SK-N-SH (cell line): ENCODE measurements around the gene NF2. TPM values are rescaled to one million over a fixed set of nuclear protein-coding genes. Genes with fewer than 3 reads are reported as not detected.
A peak's percentile ranks its signal among the peaks of the same experiment; 100 is the strongest.

Source experiments
- CTCF ChIA-PET: fragments of 300-600, 350-600 bp; formaldehyde crosslinking; extraction: SDS; loops from one replicate; lab custom pipeline; 2021; lab: Yijun Ruan, JAX
- POLR2A ChIA-PET: fragments of 350-600 bp; sonication (Branson Sonifier 250); formaldehyde crosslinking; extraction: SDS; loops from one replicate; lab custom pipeline; 2020; ENCODE audit warnings: antibody characterized with exemption, inconsistent platforms; lab: Yijun Ruan, JAX
- DNase-seq: peaks from one replicate; pipeline ENCODE4 v3.0.0; 2012
- H2AFZ ChIP-seq: fragments of 200-600 bp; sonication (generic); 2 replicates; pipeline ENCODE4 v1.8.1; 2016; ENCODE audit warnings: antibody characterized with exemption, mild to moderate bottlenecking, low read depth
- H3F3A ChIP-seq: fragments of 200-600 bp; sonication (generic); replicated peaks from 2 replicates; pipeline ENCODE3; 2016; ENCODE audit warnings: antibody characterized with exemption, mild to moderate bottlenecking; ENCODE audit not compliant: insufficient read depth
- H3K27ac ChIP-seq, 2 experiments: fragments of 200-500 bp in 1 of 2; fragments of 200-600 bp in 1 of 2; sonication (Bioruptor generic) in 1 of 2; sonication (generic), shearing (Covaris generic) in 1 of 2; 2 replicates each; pipeline versions ENCODE4 v1.5.1 to v1.6.1; 2014 to 2016; ENCODE audit warnings: low read depth in 2 of 2, inconsistent platforms in 1 of 2, low read length in 1 of 2, mild to moderate bottlenecking in 1 of 2, mixed read lengths in 1 of 2
- H3K27me3 ChIP-seq: fragments of 200-600 bp; sonication (generic), shearing (Covaris generic); 2 replicates; pipeline ENCODE4 v1.6.1; 2016; ENCODE audit warnings: mixed run types; ENCODE audit not compliant: insufficient read depth
- H3K36me3 ChIP-seq, 2 experiments: fragments of 200-500 bp in 1 of 2; fragments of 200-600 bp in 1 of 2; sonication (Bioruptor generic) in 1 of 2; sonication (generic) in 1 of 2; replicated peaks in 1 of 2; 2 replicates each; pipeline versions ENCODE3 to v1.5.1; 2014 to 2016; ENCODE audit warnings: low read length in 1 of 2, mild to moderate bottlenecking in 1 of 2; ENCODE audit not compliant: insufficient read depth in 2 of 2, control insufficient read depth in 1 of 2
- H3K4me1 ChIP-seq, 2 experiments: fragments of 200-500 bp in 1 of 2; fragments of 200-600 bp in 1 of 2; sonication (Bioruptor generic) in 1 of 2; sonication (generic), shearing (Covaris generic) in 1 of 2; 2 replicates each; pipeline versions ENCODE4 v1.5.1 to v1.6.1; 2014 to 2016; ENCODE audit warnings: low read depth in 1 of 2, low read length in 1 of 2, mixed run types in 1 of 2; ENCODE audit not compliant: insufficient read depth in 2 of 2, control insufficient read depth in 1 of 2
- H3K4me2 ChIP-seq: fragments of 200-600 bp; sonication (generic), shearing (Covaris generic); 2 replicates; pipeline ENCODE4 v1.6.1; 2017; ENCODE audit warnings: mixed run types
- H3K4me3 ChIP-seq, 2 experiments: fragments of 200-500 bp in 1 of 2; fragments of 200-600 bp in 1 of 2; sonication (Bioruptor generic) in 1 of 2; sonication (generic), shearing (Covaris generic) in 1 of 2; 2 replicates each; pipeline versions ENCODE4 v1.5.1 to v1.8.1; 2014 to 2016; ENCODE audit warnings: low read depth in 2 of 2, inconsistent platforms in 1 of 2, low read length in 1 of 2, mild to moderate bottlenecking in 1 of 2, mixed read lengths in 1 of 2, moderate library complexity in 1 of 2
- H3K79me2 ChIP-seq: fragments of 200-600 bp; sonication (generic); 2 replicates; pipeline ENCODE4 v1.8.1; 2017; ENCODE audit warnings: mild to moderate bottlenecking; ENCODE audit not compliant: insufficient read depth
- H3K9ac ChIP-seq: fragments of 200-600 bp; sonication (generic); 2 replicates; pipeline ENCODE4 v1.6.1; 2017; ENCODE audit warnings: mixed run types
- H3K9me2 ChIP-seq: fragments of 200-600 bp; sonication (generic); 2 replicates; pipeline ENCODE4 v1.6.1; 2017; ENCODE audit warnings: mixed run types
- H3K9me3 ChIP-seq: fragments of 200-600 bp; sonication (generic); 2 replicates; pipeline ENCODE4 v1.6.1; 2017; ENCODE audit warnings: mixed run types, mild to moderate bottlenecking, moderate library complexity
- H4K20me1 ChIP-seq: fragments of 200-600 bp; sonication (generic); 2 replicates; pipeline ENCODE4 v1.6.1; 2017; ENCODE audit warnings: mild to moderate bottlenecking, mixed run types; ENCODE audit not compliant: insufficient read depth
- ELF1 ChIP-seq: IDR thresholded peaks from 2 replicates; pipeline ENCODE4 v1.4.0; 2012
- EZH2phosphoT487 ChIP-seq: fragments of 200-600 bp; sonication (generic); IDR thresholded peaks from 2 replicates; pipeline ENCODE4 v1.6.1; 2017; ENCODE audit warnings: low read depth, mixed run types, mild to moderate bottlenecking, antibody characterized with exemption, moderate library complexity, borderline replicate concordance
- FOXM1 ChIP-seq: IDR thresholded peaks from 2 replicates; pipeline ENCODE4 v1.4.0; 2012; ENCODE audit warnings: low read depth, mild to moderate bottlenecking
- IRF3 ChIP-seq: fragments of 150-350 bp; IDR thresholded peaks from 2 replicates; pipeline ENCODE4 v1.6.1; 2016; ENCODE audit warnings: mild to moderate bottlenecking, low read depth, low read length
- JUND ChIP-seq: IDR thresholded peaks from 2 replicates; pipeline ENCODE4 v1.4.0; 2012
- MEF2A ChIP-seq: IDR thresholded peaks from 2 replicates; pipeline ENCODE4 v1.4.0; 2012; ENCODE audit warnings: low read depth, borderline replicate concordance
- NRF1 ChIP-seq: IDR thresholded peaks from 2 replicates; pipeline ENCODE4 v1.6.1; 2012; ENCODE audit warnings: low read depth, mild to moderate bottlenecking, low read length
- POLR2AphosphoS5 ChIP-seq: IDR thresholded peaks from 2 replicates; pipeline ENCODE4 v1.6.1; 2012; ENCODE audit warnings: low read depth, low read length
- REST ChIP-seq: IDR thresholded peaks from 2 replicates; pipeline ENCODE4 v1.6.1; 2012; ENCODE audit warnings: mild to moderate bottlenecking, low read depth, low read length, moderate library complexity
- TAF1 ChIP-seq: IDR thresholded peaks from 2 replicates; pipeline ENCODE4 v1.6.1; 2012; ENCODE audit warnings: low read depth, mild to moderate bottlenecking, low read length, moderate library complexity, borderline replicate concordance
- TEAD4 ChIP-seq: IDR thresholded peaks from 2 replicates; pipeline ENCODE4 v1.4.0; 2012; ENCODE audit warnings: mild to moderate bottlenecking, borderline replicate concordance; ENCODE audit not compliant: insufficient read depth
- WGBS: methylation state at CpG from one replicate; pipeline ENCODE4 v1.1.6; 2017; ENCODE audit warnings: low lambda C conversion rate; 5-methylcytosine and 5-hydroxymethylcytosine counted together
- polyA plus RNA-seq, 3 experiments: library from polyadenylated mRNA; depleted of rRNA; stranded (reverse); fragments of >200 nt; gene quantifications; 2 replicates each; pipeline ENCODE4 v1.2.3, GENCODE V29; 2012

Gene NF2
- polyA plus RNA-seq, 1 of the 3 experiments (the other 2 are of a cell fraction), result 44.1 TPM

GRCh38 chr22:29605527-29605850, 2.1 kb downstream of the NF2 start (continued):
- TF ChIP-seq REST, result no peak
- no peak for TF ChIP-seq MEF2A
- no peak for TF ChIP-seq JUND
- TF ChIP-seq POLR2AphosphoS5, result no peak
- no peak for TF ChIP-seq NRF1
- no peak for TF ChIP-seq TAF1
- TF ChIP-seq EZH2phosphoT487, result no peak
- no peak for TF ChIP-seq ELF1

- H3K27ac ChIP-seq, result no peak overlapping the region
- TF ChIP-seq FOXM1 (no peak), JUND (no peak), REST (no peak), TEAD4 (no peak), NRF1 (no peak), IRF3 (no peak), ELF1 (no peak)
- 97% methylated on average over 3 of the region's 3 CpGs for WGBS
- peaks cover 78% of the 10 kb centered on the region for H3K79me2 ChIP-seq
- ChIA-PET POLR2A (no interaction called here), CTCF (interaction anchor here (0.8 to 4.6 kb wide), 5 partner anchors 14 to 483 kb away, joined by 3 to 35 read pairs (median 9); no protein-coding TSS in a partner anchor)
- no peak for DNase-seq
- peaks cover 0 to 15% of the 10 kb centered on the region in 2 experiments for H3K36me3 ChIP-seq
- H3K4me1 ChIP-seq, result peaks cover 3 to 11% of the 10 kb centered on the region in 2 experiments; a peak in 2 of 4 replicates
- no peaks in the 10 kb centered on the region for H4K20me1 ChIP-seq
- H3K27me3 ChIP-seq, result no peaks in the 10 kb centered on the region
- peak overlapping the region in 1 of 2 experiments; percentile 25; a peak in 1 of 4 replicates for H3K4me3 ChIP-seq
- H3K9ac ChIP-seq, result no peak overlapping the region
- H3K4me2 ChIP-seq, result peak overlapping the region; percentile 79; the same call in 1 of the 2 replicates
- no peaks in the 10 kb centered on the region for H3K9me2 ChIP-seq
- H3K9me3 ChIP-seq, result 0 out of 2 replicates have a peak, but pooled peaks cover 5% of the 10 kb centered on the region
- peaks cover 6% of the 10 kb centered on the region for H3F3A ChIP-seq
- H2AFZ ChIP-seq, result no peak overlapping the region
Measured at GRCh38 chr22:29606320-29606719, 2.9 kb downstream of the NF2 start.
